Activated CD8-positive, alpha-beta memory T cell treated with anti-CD3 and anti-CD28 coated beads, Interleukin-2, amount 50 U/mL, for 1 hour (primary cell): Measurements from ENCODE around the gene PLBD2.

Experiments
- DNase-seq: peaks from one replicate; pipeline ENCODE4 v3.0.0-alpha.2; 2020; ENCODE audit errors: extremely low read depth

PLBD2 gene

DNA sequence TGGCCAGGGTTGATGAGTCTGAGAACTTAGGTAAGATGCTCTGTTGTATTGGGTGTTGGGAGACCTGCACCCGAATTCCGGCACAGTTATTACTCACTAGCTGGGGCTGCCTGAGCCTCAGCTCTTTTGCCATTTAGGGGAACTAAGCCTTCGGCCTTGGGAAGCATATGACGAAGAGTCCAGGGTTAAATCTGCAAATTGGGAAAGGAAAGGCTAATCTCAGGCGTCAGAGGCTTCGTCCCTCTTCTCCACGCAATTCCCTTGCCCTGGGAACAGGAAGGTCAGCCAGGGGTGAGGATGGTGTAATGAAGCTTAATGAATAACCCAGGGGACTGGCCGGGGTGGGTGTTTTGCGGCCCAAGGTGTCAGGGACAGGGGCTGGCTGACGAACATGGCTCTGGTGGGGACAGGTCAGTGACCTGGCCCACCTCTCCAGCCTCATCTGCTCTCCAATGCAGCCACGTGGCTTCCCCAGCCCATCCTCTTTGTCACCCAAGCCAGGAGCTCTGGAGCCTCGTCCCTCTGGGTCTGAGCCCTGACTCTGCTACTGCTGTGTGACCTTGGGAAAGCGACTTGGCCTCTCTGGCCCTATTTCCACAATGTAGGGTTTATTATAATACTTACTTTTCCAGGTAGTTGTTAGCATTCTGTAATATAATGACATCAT, 60.0 kb downstream of the PLBD2 start:
- DNase-seq = no peak

DNA sequence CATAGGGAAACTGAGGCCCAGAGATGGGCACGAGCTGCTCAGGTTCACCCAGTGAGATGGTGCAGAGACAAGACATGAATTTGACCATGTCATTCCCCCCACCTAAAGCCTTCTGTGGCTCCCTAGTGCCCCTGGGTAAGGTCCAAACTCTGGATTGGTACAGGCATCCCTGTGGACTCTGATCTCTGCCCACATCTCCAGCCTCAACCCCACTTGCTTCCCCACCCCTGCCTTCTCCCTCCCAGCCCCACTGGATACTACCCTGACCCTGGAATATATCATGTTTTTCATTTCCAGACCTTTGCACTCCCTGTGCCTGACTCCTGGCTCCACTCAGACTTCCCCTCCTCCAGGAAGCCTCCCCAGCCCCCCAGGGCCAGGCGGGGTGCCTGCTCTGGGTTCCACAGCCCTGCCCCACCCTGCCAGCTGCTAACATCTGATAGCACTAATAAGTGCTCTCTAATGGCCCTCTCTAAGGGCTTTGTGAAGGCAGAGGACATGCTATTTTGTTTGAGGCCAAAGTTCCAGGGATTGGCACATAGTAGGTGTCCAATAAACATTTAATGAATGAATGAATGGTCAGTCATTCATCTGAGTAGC, 62.7 kb downstream of the PLBD2 start:
- DNase-seq = no peak

DNA sequence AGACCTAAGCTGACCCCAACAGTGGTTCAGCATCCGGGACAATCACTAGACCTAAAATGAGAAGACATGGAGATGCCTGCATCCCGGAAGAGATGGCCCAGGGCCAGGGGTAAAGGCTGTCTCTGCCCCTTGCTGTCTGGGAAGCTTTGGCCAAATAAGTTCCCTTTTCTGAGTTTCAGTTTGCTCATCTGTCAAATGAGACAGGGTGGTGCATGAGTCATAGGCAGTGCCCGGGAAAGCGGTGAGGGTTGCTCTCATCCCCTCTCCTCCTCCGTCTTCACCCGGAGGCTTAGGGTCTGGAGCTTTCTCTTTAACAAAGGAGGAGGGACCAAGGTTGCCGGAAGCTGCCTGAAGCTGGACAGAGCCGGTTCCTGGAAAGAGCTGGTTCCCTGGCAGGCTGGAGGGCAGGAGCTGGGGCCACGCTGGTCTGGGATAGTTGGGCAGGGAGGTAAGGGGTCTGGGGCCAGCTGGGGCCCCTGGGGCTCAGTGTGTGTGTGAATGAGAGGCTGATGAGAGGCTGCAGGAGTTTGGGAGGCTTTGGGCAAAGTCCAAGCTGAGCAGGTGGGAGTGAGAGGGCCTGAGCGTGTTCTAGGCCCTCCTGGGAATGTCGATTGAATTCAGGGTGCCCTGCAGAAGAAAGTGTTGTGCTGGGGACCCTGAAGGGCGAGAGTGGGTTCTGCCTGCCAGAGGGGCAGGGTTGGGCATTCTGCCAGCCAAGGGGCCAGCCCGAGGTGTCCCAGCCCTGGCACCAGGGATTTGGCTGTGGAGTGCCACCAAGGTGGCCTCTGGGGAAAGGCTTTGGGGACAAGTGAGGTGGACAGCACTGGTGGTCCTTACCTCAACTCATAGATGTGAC, 63.9 kb downstream of the PLBD2 start, which contains the start of gene SDSL:
Gene SDSL, plus strand, starts transcription at position 351 of the 856 bp plus-strand sequence. CDS start 5,603 bp downstream, outside the sequence.
- DNase-seq = no peak

DNA sequence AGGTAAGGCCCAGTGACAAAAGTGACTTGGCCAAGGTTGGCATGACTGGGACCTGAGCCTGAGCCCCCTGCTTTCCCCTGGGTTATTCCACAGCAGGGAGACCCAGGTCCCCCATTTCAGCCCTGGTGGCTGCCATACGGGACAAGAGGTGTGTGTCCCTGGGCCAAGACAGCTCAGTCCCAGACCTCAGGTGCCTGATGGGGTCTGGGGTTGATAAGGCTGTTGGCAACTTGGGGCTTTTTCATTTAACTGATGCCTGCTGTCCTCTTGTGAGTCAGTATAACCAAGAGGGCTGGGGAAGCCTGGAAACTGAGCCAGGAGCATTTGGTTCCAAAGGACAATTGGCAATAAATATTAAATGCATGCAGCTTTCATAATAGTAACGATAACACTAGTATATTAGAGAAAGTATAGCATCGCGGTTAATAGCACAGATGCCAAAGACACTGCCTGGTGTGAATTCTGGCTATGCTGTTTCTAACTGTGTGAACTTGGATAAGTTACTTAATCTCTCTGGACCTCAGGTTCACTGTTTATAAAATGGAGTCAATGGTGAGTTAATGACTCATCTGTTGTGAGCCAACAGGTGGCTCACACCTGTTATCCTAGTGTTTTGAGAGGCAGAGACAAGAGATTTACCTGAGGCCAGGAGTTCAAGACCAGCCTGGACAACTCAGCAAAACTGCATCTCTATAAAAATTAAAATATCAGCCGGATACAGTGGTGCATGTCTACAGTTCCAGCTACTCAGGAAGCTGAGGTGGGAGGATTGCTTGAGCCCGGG, 64.7 kb downstream of the PLBD2 start:
- DNase-seq = no peak

DNA sequence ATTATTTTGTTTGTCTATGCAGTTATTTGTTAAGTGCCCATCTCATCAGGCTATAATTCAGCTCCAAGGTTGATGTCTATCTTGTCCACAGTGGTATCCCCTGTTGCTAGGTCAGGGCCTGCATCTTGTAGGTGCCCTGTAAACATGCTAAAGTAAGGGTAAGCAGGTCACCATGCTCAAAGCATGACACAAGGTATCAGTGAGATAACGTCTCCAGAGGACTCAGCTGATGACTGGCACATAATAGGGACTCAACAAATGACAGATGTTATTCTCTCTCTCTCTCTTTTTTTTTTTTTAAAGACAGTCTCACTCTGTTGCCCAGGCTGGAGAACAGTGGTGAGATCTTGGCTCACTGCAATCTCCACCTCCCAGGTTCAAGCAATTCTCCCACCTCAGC, 66.1 kb downstream of the PLBD2 start:
- DNase-seq = no peak

DNA sequence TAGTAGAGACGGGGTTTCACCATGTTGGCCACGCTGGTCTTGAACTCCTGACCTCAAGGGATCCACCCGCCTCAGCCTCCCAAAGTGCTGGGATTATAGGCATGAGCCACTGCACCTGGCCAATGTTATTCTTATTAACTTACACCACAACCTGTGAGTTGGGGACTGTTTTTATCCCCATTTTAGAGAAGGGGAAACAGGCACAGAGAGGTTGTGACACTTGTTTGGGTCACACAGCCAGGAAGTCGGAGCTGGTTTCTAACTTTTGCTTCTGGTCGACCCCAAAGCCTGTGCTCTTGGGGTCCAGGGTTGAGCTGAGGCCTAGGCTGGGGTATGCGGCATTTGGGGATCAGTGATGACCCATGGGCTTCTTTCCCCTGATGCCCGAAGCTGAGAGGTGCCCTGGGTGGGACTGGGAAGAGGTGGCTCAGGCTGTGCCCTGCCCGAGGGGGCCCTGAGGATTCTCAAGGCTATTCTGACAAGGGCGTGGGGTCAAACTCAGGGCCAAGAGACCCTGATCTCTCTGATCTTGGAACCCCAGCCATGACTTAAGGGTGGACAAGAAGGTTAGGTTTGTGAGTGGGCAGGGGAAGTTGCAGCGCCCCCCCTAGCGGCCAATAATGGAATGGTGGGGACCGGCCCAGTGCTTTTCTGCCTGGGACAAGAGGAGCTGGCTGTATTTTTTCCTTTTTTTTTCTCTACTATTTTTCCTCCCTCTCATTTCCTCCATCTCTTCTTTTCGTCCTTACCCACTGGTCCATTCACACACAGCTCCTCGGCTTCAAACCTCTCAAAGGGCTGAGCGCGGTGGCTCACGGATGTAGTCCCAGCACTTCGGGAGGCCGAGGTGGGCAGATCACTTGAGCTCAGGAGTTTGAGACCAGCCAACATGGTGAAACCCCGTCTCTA, 66.8 kb downstream of the PLBD2 start:
- no peak for DNase-seq

DNA sequence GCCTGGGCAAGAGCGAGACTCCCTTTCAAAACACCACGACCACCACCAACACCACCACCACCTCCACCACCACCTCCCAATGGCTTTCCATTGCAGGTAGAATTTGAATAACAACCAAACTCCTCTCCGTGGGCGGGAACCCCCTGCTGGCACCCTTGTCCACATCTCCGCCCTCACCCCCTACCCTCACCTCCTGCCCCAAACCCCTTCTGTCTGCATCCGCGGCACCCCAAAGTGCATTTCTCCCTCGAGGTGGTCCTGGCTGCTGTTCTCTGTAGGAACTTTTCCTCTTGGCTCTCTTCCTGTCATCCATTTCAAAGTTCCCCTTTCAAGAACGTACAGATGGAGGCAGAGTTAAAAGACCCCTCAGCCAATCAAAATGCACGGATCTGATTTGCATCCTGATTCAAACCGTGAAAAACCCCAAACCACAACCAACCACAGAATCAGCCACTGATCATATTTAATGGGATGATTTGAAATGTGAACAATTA, 67.6 kb downstream of the PLBD2 start:
- no peak for DNase-seq

DNA sequence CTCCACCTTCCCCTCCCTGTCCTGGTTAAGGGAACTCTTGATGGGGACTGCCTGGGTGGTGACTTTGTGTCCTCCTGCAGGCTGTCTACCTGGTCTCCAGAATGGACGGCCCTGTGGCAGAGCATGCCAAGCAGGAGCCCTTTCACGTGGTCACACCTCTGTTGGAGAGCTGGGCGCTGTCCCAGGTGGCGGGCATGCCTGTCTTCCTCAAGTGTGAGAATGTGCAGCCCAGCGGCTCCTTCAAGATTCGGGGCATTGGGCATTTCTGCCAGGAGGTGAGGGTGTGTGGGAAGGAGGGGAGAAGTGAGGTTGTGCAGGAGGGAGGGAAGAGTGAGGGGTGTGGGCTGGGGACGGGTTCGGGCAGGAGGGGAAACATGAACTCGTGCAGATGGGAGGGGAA, 69.5 kb downstream of the PLBD2 start:
- no peak for DNase-seq

DNA sequence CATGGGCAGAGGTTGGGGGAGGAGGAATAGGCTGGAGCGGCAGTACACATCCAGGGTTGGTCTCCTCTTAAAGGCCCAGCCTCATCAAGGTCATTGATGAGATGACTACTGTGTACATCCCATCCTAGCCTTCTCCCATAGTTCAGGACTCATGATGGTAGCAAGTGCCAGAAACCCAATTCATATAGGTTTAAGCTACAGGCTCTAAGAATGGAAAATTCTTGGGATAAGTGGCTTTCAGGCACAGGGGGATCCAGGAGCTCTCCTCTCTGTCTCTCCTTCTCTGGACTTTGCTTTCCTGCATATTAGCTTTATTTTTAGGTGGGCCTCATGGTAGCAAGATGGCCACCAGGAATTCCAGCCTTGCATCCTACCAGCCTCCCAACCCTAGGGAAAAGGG, 70.1 kb downstream of the PLBD2 start:
- DNase-seq = no peak

DNA sequence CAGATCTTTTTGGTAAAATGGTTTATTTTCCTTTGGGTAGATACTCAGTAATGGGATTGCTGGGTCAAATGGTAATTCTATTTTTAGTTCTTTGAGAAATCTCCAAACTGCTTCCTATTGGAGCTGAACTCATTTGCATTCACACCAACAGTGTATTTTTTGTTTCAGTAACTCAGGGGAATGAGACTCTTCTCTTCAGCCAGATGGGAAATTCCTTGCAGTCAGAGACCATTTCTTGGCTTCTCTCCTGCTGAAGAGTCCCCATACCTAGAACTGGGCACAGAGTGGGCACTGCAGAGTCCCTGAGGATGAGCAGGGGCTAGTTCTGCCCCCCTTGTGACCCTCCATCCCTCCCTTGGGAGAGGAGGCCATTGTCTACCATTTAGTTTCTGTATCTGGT, 74.6 kb downstream of the PLBD2 start:
- DNase-seq = no peak

DNA sequence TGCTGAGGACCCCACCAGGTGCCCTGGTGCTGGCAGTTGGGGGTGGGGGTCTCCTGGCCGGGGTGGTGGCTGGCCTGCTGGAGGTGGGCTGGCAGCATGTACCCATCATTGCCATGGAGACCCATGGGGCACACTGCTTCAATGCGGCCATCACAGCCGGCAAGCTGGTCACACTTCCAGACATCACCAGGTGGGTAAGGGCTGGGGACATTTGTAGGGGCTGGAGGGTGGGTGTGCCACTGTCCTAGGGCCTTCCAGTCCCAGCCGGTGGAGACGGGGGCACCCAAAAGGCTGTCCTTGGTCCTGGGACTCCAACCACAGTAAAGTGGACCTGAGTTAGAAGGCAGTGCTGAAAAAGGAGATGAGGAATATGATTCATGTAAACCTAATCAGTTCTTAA, 77.0 kb downstream of the PLBD2 start:
- no peak for DNase-seq

DNA sequence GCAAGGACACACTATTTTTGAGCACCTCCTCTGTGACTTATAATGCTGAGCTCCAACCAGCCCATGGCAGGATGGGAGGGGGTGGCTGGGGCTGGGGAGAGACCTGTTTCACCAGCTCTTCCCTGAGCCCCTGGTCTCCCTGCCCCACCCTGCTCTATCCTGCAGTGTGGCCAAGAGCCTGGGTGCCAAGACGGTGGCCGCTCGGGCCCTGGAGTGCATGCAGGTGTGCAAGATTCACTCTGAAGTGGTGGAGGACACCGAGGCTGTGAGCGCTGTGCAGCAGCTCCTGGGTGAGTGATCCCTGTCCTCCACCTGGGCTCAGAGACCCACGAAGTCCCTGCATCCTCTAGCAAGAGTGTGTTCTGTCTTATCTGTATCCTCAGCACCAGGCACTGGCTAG, 78.2 kb downstream of the PLBD2 start:
- no peak for DNase-seq

DNA sequence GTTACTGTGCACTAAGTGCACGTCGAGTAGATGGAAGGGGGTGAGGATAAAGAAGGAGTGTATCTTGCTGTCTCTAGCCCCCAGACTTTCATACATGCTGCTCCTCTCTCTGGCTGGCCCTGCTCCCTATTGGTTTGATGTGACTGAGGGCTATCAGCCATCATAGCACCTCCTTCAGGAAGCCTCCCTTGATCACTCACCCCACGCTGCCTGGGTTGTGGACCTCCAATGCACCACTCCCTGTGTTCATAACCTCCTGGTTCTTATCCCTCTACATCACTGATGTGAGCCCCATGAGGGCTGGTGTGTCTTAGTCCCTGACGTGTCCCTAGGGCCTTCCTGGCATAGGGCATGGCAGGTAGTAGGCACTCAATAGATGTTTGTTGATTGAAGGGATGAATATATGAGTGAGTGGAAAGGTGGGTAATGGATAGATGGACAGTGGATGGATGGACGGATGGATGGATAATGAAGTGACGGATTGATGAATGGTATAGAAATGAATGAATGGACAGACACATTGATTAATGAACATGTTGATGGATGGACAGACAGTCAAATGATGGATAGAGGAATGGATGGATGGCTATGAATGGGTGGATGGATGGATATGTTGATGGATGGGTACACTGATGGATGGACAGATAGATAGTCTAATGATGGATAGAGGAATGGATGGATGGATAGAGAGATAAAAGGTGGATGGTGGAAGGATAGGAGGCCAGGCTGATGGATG, 78.8 kb downstream of the PLBD2 start:
- no peak for DNase-seq

DNA sequence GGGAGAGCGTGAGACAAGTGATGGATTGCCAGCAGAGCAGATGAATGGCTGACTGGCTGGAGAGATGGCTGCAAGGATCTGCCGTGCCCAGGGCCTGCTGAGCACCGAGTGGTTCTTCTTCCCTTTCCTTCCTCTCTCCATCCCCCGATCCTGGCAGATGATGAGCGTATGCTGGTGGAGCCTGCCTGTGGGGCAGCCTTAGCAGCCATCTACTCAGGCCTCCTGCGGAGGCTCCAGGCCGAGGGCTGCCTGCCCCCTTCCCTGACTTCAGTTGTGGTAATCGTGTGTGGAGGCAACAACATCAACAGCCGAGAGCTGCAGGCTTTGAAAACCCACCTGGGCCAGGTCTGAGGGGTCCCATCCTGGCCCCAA, 79.3 kb downstream of the PLBD2 start:
- no peak for DNase-seq

DNA sequence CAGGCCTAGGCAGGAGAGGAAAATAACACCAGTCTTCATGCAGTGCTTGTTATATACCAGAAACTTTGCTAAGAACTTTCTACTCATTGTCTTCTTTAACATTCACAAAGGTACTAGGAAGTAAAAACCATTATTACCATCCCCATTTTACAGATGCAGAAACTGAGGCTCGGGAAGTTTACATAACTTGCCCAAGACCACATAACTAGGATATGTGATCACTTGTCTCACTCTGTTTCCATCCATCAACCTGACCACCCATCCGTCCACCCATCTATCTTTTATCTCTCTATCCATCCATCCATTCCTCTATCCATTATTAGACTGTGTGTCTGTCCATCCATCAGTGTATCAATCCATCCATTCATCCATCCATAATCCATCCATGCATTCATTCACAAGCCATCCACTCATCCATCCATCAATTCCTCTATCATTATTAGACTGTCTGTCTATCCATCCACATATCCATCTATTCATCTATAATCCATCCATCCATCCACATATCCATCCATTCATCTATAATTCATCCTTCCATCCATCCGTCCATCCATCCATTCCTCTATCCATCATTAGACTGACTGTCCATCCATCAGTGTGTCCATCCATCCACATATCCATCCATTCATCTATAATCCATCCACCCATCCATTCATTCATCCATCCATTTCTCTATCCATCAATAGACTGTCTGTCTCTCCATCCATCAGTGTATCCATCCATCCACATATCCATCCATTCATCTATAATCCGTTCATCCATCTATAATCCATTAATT, 80.3 kb downstream of the PLBD2 start:
- DNase-seq = no peak

DNA sequence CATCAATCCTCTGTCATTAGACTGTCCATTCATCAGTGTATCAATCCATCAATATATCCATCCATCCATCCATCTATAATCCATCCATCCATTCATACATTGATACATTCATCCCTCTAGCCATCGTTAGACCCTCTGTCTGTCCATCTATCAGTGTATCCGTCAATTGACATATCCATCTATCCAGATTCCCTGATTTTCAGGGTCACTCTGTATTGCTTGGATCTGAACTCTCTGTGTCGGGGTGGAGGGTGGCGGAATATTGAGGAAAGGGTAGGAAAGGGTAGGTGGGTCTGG, 80.9 kb downstream of the PLBD2 start:
- no peak for DNase-seq

DNA sequence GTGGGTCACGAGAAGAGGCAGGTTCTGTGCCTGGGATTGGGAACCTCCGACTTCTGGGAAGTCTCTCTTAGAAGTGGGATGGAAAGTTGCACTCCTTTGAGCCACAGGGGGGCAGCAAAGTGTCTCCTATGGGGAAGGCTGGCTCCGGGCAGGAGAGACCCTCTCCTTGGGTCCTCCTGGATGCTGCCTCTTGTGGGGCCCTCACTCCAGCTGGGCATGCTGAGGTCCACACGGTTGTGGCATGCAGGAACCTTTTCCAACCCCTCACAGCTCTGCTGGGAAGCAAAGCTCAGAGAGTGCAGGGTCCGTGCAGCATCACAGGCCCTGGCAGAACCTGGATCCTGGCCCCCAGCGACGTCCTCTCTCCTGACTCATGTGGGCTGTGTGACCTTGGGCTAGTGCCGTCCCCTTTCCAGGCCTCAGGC, 81.2 kb downstream of the PLBD2 start:
- no peak for DNase-seq

DNA sequence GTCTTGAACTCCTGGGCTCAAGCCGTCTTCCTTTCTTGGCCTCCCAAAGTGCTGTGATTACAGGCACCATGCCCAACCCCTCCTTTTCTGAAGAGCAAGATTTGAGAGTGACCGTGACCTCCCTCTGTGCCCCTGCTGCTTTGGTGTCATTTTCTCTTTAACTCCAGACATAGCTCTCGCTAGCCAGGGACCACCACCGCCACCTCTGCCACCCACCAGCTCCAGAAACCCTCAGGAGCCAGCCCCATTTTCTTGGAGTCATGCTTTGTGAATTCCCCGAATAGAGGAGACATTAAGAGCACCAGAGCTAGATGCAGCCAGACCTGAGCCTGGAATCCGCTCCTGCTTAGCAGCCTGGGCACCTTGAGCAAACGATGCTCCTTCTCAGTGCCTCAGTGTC, 81.9 kb downstream of the PLBD2 start:
- no peak for DNase-seq
